A549 (cell line): ENCODE results near the gene C19orf47. TPM values are rescaled to one million over a fixed set of nuclear protein-coding genes. Genes with fewer than 3 reads are reported as not detected.

ENCODE experiments used
- ATAC-seq, 2 experiments: fragments of 200-7000 bp in 1 of 2; fragments of >200 bp in 1 of 2; cut with Nextera tagmentation in 1 of 2; cut with Tn5 transposase in 1 of 2; 3 replicates each; pipeline versions ENCODE4 v1.8.0 to v1.9.1; 2018 to 2020; ENCODE audit warnings: mild to moderate bottlenecking in 1 of 2, moderate library complexity in 1 of 2
- CTCF ChIA-PET: fragments of 300-600 bp; sonication (Branson Sonifier 250); formaldehyde crosslinking; extraction: SDS; loops from one replicate; lab custom pipeline; 2021; ENCODE audit warnings: antibody characterized with exemption, inconsistent platforms; lab: Yijun Ruan, JAX
- POLR2A ChIA-PET: fragments of 350-600 bp; formaldehyde crosslinking; extraction: SDS; loops from one replicate; lab custom pipeline; 2021; ENCODE audit warnings: antibody characterized with exemption, inconsistent platforms; lab: Yijun Ruan, JAX
- DNase-seq, 2 experiments: peaks; one replicate each; pipeline versions ENCODE4 v3.0.0 to v3.0.0-alpha.2; 2011 to 2016; ENCODE audit warnings: low read depth in 1 of 2, low spot score in 1 of 2
- FAIRE-seq: peaks from 2 replicates; lab custom pipeline; 2011; peaks lifted over from hg19 to GRCh38; lab: Jason Lieb, UNC
- H3K27ac ChIP-seq, 2 experiments: fragments of >200 bp; sonication (Bioruptor Twin); formaldehyde crosslinking; 3 replicates each; pipeline ENCODE4 v1.5.1; 2016 to 2017
- H3K4me1 ChIP-seq: fragments of >200 bp; sonication (Bioruptor Twin); formaldehyde crosslinking; 3 replicates; pipeline ENCODE4 v1.6.1; 2016
- H3K4me2 ChIP-seq: fragments of >200 bp; sonication (Bioruptor Twin); formaldehyde crosslinking; 3 replicates; pipeline ENCODE4 v1.6.1; 2016
- H3K4me3 ChIP-seq: fragments of >200 bp; sonication (Bioruptor Twin); formaldehyde crosslinking; 3 replicates; pipeline ENCODE4 v1.5.1; 2016
- H3K9me3 ChIP-seq: fragments of >200 bp; sonication (Bioruptor Twin); formaldehyde crosslinking; 3 replicates; pipeline ENCODE4 v1.6.1; 2016
- BCL3 ChIP-seq: fragments of >200 bp; sonication (Bioruptor Twin); formaldehyde crosslinking; IDR thresholded peaks from 3 replicates; pipeline ENCODE4 v1.6.1; 2016
- BHLHE40 ChIP-seq: IDR thresholded peaks from 2 replicates; pipeline ENCODE4 v1.6.1; 2012; ENCODE audit warnings: low read depth, low read length, inconsistent platforms
- CBX2 ChIP-seq: fragments of 200-600 bp; sonication (generic); IDR thresholded peaks from 2 replicates; pipeline ENCODE4 v1.6.1; 2016; ENCODE audit warnings: low read depth, mild to moderate bottlenecking, borderline replicate concordance
- CHD2 ChIP-seq: fragments of 150-350 bp; IDR thresholded peaks from 2 replicates; pipeline ENCODE4 v1.6.1; 2014; ENCODE audit warnings: low read length; ENCODE audit not compliant: partially characterized antibody
- CTCF ChIP-seq: fragments of >200 bp; sonication (Bioruptor Twin); formaldehyde crosslinking; IDR thresholded peaks from 3 replicates; pipeline ENCODE4 v1.5.1; 2016
- EHF ChIP-seq: fragments of 250-450 bp; sonication (Bioruptor Pico); IDR thresholded peaks from 2 replicates; pipeline ENCODE4 v1.5.0; 2020; ENCODE audit warnings: mild to moderate bottlenecking
- EP300 ChIP-seq, 2 experiments: fragments of >200 bp; sonication (Bioruptor Twin); formaldehyde crosslinking; IDR thresholded peaks; 2 replicates in 1 of 2; 3 replicates in 1 of 2; pipeline ENCODE4 v1.6.1; 2016 to 2017
- GATA3 ChIP-seq: IDR thresholded peaks from 2 replicates; pipeline ENCODE4 v1.6.1; 2012; ENCODE audit warnings: borderline replicate concordance
- HMGXB4 ChIP-seq: fragments of 250-450 bp; sonication (Bioruptor Pico); IDR thresholded peaks from 2 replicates; pipeline ENCODE4 v1.5.0; 2021; ENCODE audit warnings: mild to moderate bottlenecking, moderate library complexity, borderline replicate concordance
- HOXB13 ChIP-seq: fragments of 250-450 bp; sonication (Bioruptor Pico); IDR thresholded peaks from 2 replicates; pipeline ENCODE4 v1.5.0; 2020; ENCODE audit warnings: low read depth, mild to moderate bottlenecking, moderate library complexity
- JUN ChIP-seq, 2 experiments: fragments of >200 bp; sonication (Bioruptor Twin); formaldehyde crosslinking; IDR thresholded peaks; 2 replicates in 1 of 2; 3 replicates in 1 of 2; pipeline ENCODE4 v1.6.1; 2016 to 2017
- KDM5A ChIP-seq: fragments of 200-600 bp; sonication (generic); IDR thresholded peaks from 2 replicates; pipeline ENCODE4 v1.6.1; 2016; ENCODE audit warnings: antibody characterized with exemption, mild to moderate bottlenecking
- MAX ChIP-seq: IDR thresholded peaks from 2 replicates; pipeline ENCODE4 v1.6.1; 2012
- MAZ ChIP-seq: fragments of 150-350 bp; IDR thresholded peaks from 2 replicates; pipeline ENCODE4 v1.6.1; 2014; ENCODE audit warnings: antibody characterized with exemption, low read depth, low read length, borderline replicate concordance
- MYC ChIP-seq: IDR thresholded peaks from 2 replicates; pipeline ENCODE4 v1.6.1; 2012; ENCODE audit warnings: mild to moderate bottlenecking, inconsistent platforms, low read length, improper control_type of control experiment, borderline replicate concordance
- PHF8 ChIP-seq: fragments of 200-600 bp; sonication (generic); IDR thresholded peaks from 2 replicates; pipeline ENCODE4 v1.6.1; 2016; ENCODE audit warnings: low read depth, mild to moderate bottlenecking, antibody characterized with exemption, moderate library complexity, borderline replicate concordance
- POLR2AphosphoS2 ChIP-seq: conservative IDR thresholded peaks from 2 replicates; pipeline ENCODE4 v1.6.1; 2012; ENCODE audit warnings: low read length, improper control_type of control experiment, inconsistent platforms
- RCOR1 ChIP-seq: fragments of 150-350 bp; IDR thresholded peaks from 2 replicates; pipeline ENCODE4 v1.6.1; 2014; ENCODE audit warnings: antibody characterized with exemption, low read length, low read depth
- REST ChIP-seq: fragments of 200-600 bp; sonication (generic); IDR thresholded peaks from 2 replicates; pipeline ENCODE4 v1.6.1; 2016; ENCODE audit warnings: antibody characterized with exemption, mild to moderate bottlenecking, moderate library complexity
- RFX5 ChIP-seq: fragments of 450-650 bp; IDR thresholded peaks from 2 replicates; pipeline ENCODE4 v1.7.1; 2014; ENCODE audit warnings: antibody characterized with exemption, mild to moderate bottlenecking, moderate library complexity
- RNF2 ChIP-seq: fragments of 200-600 bp; sonication (generic); IDR thresholded peaks from 2 replicates; pipeline ENCODE4 v1.6.1; 2016; ENCODE audit warnings: low read depth, mild to moderate bottlenecking, antibody characterized with exemption, moderate library complexity, borderline replicate concordance
- SMC3 ChIP-seq: fragments of >200 bp; sonication (Bioruptor Twin); formaldehyde crosslinking; IDR thresholded peaks from 3 replicates; pipeline ENCODE4 v1.6.1; 2018; ENCODE audit warnings: inconsistent platforms
- TP53 ChIP-seq: fragments of 250-450 bp; sonication (Bioruptor Pico); IDR thresholded peaks from 2 replicates; pipeline ENCODE4 v1.5.0; 2021; ENCODE audit warnings: mild to moderate bottlenecking, moderate library complexity
- USF2 ChIP-seq: fragments of 450-650 bp; IDR thresholded peaks from 2 replicates; pipeline ENCODE4 v1.6.1; 2014; ENCODE audit warnings: antibody characterized with exemption
- ZC3H11A ChIP-seq: fragments of 450-650 bp; IDR thresholded peaks from 2 replicates; pipeline ENCODE4 v1.6.1; 2014; ENCODE audit warnings: antibody characterized with exemption, mild to moderate bottlenecking
- ZNF302 ChIP-seq: fragments of 250-450 bp; sonication (Bioruptor Pico); IDR thresholded peaks from 2 replicates; pipeline ENCODE4 v1.9.0; 2021; ENCODE audit warnings: inconsistent platforms, mild to moderate bottlenecking, moderate library complexity
- WGBS: methylation state at CpG from one replicate; pipeline ENCODE4 v1.1.6; 2017; ENCODE audit errors: missing lambda C conversion rate; 5-methylcytosine and 5-hydroxymethylcytosine counted together
- polyA plus RNA-seq, 4 experiments: library from polyadenylated mRNA; depleted of rRNA in 3 of 4; stranded (reverse); fragments of >200 nt; fragmentation: RNase III in 1 of 4; extraction: RNeasy Plus Mini Kit Qiagen cat#74134 plus additional on column Dnase treatment in 1 of 4; gene quantifications; 2 replicates in 3 of 4; 3 replicates in 1 of 4; pipeline ENCODE4 v1.2.3, GENCODE V29; 2011 to 2017

Gene C19orf47
- polyA plus RNA-seq, 2 of the 4 experiments (the other 2 are of a cell fraction) = 25.7 to 39.8 TPM

- Histone ChIP-seq H3K4me3 (peak within 1 kb of the TSS; percentile 86), H3K4me2 (peak within 1 kb of the TSS; percentile 96), H3K27ac (peak within 1 kb of the TSS; percentile 78 to 90), H3K4me1 (peaks cover 17% of the 10 kb centered on the region), H3K9me3 (no peaks in the 10 kb centered on the region)
- CTCF ChIA-PET = interaction anchor here (0.7 to 10.0 kb wide), 6 partner anchors 16 to 136 kb away, joined by 3 to 86 read pairs (median 8); partner anchors contain the start of gene TTC9B
- POLR2A ChIA-PET = interaction anchor here (0.6 kb wide), 1 partner anchor 106 kb away, joined by 6 read pairs; no protein-coding TSS in a partner anchor
- TF ChIP-seq MYC (peak; percentile 92), RNF2 (no peak), REST (no peak), RCOR1 (no peak), BCL3 (peak; percentile 66; the same call in 2 of the 3 replicates), JUN (IDR thresholded peaks at IDR 0.05) (peak; percentile 54 to 90; a peak in 4 of 5 replicates), MAX (peak; percentile 74), GATA3 (peak; percentile 84), SMC3 (peak; percentile 7; the same call in 1 of the 3 replicates), RFX5 (no peak), CTCF (no peak), BHLHE40 (0 out of 2 replicates have a peak, but pooled peaks have one; percentile 7), POLR2AphosphoS2 (no peak), MAZ (peak; percentile 47; the same call in 1 of the 2 replicates), PHF8 (peak; percentile 80; the same call in 1 of the 2 replicates)
- 1% methylated on average over 43 of the region's 84 CpGs for WGBS
- ATAC-seq (peak; percentile 63 to 72), DNase-seq (peak in 1 of 2 experiments; percentile 85), FAIRE-seq (no peak)
Measured at GRCh38 chr19:40284501-40285352, 63.5 kb downstream of the C19orf47 start, which contains the start of gene AKT2. Gene AKT2 (minus strand): TSS chr19:40285345. CDS start chr19:40265267, 20,078 bp downstream.

GRCh38 chr19:40284251-40284500 is 64.0 kb downstream of the C19orf47 start:
- peaks cover 17% of the 10 kb centered on the region for H3K4me1 ChIP-seq
- peak overlapping the region; percentile 78 to 90 for H3K27ac ChIP-seq
- DNase-seq (no peak), FAIRE-seq (no peak), ATAC-seq (0 out of 6 replicates have a peak, but pooled peaks of 1 of the 2 experiments have one; percentile 0)
- peak overlapping the region; percentile 96 for H3K4me2 ChIP-seq
- WGBS = 24% methylated on average over 4 of the region's 4 CpGs
- H3K9me3 ChIP-seq = no peaks in the 10 kb centered on the region
- H3K4me3 ChIP-seq = peak overlapping the region; percentile 86
- POLR2A ChIA-PET = no interaction called here
- CTCF ChIA-PET = interaction anchor here (0.6 to 10.0 kb wide), 7 partner anchors 8 to 154 kb away, joined by 3 to 86 read pairs (median 8); no protein-coding TSS in a partner anchor
- TF ChIP-seq USF2 = no peak
- TF ChIP-seq ZC3H11A = no peak
- TF ChIP-seq ZNF302 (CRISPR knock-in tag) = no peak
- no peak for TF ChIP-seq KDM5A
- no peak for TF ChIP-seq CBX2
- TF ChIP-seq HOXB13 = no peak
- no peak for TF ChIP-seq RCOR1
- no peak for TF ChIP-seq HMGXB4 (CRISPR knock-in tag)
- TF ChIP-seq CHD2 = no peak
- TF ChIP-seq MYC = no peak
- TF ChIP-seq EP300 (IDR thresholded peaks at IDR 0.05) = no peak
- no peak for TF ChIP-seq EHF (CRISPR knock-in tag)
- TF ChIP-seq TP53 (CRISPR knock-in tag) = no peak
- no peak for TF ChIP-seq PHF8
